TTC549 (cell line): ENCODE measurements around the gene GRB7.
"Not testable (repeated sequence)": the region's sequence is repeated elsewhere in the genome, so short reads cannot be mapped to it uniquely, and the experiment has no call there.

Source experiments
- FAIRE-seq: peaks from 2 replicates; lab custom pipeline; 2012; peaks lifted over from hg19 to GRCh38; lab: Jason Lieb, UNC

Gene GRB7

DNA sequence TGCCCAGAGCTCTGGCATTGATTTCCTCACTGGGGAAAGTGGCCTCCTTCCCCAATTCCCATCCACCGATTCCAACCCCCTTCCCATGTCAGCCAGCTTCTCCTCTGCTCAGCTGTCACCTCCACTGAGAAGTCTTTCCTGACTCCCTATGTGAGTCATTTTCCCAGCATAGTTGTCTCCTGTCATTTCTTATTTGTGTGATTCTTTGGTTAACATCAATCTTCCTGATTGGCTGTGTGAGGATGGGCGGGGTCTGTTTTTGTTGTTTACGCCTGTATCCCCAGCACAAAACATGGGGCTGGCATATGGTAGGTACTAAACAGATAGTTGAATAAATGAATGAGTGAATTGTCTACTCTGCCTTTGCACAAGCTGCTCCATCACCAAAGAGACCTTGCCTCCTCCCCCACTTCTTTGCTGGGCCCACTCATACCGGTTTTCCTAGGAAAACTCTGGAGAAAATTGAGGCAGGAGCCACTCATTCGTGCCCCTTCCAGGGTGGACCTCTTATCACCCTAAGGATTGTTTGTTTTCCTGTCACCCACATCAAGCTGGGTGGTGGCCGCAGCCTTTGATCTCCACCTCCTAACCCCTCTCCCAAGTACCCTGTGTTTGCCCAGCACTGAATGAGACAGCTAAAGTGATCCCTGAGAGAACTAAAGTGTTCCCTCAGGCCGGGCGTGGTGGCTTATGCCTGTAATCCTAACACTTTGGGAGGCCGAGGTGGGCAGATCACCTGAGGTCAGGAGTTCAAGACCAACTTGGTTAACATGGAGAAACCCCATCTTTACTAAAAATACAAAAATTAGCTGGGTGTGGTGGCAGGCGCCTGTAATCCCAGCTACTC lies 1.2 kb upstream of the GRB7 start:
- no peak for FAIRE-seq

GRCh38 chr17:39737206-39737759 lies 455 bp upstream of the GRB7 start:
- no peak for FAIRE-seq

DNA sequence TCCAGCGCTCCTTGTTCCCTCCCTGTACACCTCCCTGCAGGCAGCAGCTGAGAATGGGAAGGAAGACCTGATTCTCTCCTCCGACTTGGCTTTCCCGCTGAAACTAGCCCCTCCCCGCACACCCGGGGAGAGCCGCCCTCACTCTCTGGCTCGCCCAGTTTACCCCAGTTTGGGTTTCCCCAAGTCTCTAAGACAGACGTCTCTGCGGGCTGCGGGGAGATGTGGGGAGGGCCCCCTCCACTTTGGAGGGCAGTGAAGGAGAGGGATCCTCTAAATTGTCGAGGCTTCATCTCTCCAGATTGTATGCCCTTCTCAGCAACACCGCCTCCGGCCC lies 797 bp downstream of the GRB7 start:
- no peak for FAIRE-seq

DNA sequence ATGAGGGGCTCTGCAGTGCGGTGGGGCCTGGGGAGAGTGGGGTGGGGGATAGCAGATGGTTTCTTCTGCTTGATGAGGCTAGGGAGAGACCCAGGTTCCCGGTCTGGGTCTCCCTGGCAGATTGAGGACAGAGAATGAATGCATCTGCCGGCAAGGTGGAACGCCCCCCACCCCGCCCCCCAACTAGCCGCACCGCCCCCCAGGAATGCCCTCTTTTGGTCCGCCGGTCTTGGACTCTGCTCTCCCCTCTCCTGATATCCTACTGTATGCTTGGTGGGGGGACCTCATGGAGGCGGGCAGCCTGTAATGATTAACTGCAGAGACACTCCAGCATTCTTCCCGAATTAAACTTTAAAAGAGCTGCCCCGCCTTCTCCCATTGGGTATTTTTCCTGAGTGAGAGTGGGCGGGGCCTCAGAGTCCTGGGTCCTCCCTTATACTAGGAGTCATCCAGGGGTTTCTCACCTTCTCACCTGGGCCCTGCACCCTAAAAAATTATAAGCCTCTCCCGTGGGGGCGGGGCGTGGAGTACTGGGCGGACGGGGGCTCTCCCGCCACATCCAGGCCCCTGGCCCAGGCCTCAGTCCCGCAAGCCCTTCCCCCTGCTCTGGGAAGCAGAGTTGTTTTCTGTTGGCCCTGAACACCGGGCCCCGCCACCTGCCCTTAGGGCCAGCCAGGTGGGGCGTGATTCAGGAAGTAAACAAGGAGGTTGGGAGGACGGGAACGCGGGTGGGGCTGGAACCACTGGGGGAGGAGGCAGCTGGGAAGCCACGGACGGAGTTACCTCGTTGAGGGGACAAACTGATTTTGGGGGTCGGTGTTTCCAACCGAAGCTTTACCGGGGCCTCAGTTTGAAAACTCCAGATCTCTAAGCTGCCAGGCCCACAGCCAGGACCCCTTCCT lies 1.5 kb downstream of the GRB7 start:
- no peak for FAIRE-seq

GRCh38 chr17:39739885-39740356 lies 2.2 kb downstream of the GRB7 start:
- FAIRE-seq, result no peak

- FAIRE-seq, result no peak
Measured at GRCh38 chr17:39740357-39741111, 2.8 kb downstream of the GRB7 start.

DNA sequence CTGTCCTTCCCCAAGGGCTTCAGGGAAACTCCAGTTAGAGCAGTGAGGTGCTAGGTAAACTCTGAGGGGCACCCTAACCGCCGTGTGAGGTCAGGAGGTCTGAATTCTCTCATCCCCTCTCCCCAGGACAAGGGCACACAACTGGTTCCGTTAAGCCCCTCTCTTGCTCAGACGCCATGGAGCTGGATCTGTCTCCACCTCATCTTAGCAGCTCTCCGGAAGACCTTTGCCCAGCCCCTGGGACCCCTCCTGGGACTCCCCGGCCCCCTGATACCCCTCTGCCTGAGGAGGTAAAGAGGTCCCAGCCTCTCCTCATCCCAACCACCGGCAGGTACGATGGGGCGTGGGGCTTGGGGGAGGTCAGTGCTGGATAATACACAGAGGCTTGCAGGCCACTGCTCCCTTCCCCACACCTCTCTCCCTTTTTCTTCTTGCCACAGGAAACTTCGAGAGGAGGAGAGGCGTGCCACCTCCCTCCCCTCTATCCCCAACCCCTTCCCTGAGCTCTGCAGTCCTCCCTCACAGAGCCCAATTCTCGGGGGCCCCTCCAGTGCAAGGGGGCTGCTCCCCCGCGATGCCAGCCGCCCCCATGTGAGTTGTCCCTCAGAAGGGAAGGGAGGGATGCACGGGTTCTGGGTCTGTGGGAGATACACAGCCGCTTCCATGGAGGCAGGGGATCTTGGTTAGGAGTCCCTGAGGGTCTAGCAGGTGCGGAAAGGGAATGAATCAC lies 4.6 kb downstream of the GRB7 start:
- no peak for FAIRE-seq

- no peak for FAIRE-seq
Measured at GRCh38 chr17:39742856-39743436, 5.2 kb downstream of the GRB7 start.

GRCh38 chr17:39744075-39744835 lies 6.5 kb downstream of the GRB7 start:
- no peak for FAIRE-seq

DNA sequence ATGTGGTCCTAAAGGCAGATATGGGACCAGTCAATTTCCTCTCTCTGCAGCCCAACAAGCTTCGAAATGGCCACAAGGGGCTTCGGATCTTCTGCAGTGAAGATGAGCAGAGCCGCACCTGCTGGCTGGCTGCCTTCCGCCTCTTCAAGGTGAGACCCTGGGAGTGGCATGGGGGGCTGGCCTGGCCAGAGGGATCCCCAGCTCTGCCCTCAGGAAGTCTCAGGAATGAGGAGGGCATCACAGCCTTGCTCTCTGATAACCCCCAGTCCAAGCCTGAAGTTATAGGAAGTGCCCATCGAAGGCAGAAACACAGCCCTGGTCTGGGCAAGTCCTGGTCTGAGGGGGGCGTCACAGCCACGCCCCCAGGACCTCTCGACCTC lies 7.1 kb downstream of the GRB7 start:
- FAIRE-seq, result no peak

- FAIRE-seq, result no peak
Measured at GRCh38 chr17:39745335-39746144, 7.8 kb downstream of the GRB7 start.

DNA sequence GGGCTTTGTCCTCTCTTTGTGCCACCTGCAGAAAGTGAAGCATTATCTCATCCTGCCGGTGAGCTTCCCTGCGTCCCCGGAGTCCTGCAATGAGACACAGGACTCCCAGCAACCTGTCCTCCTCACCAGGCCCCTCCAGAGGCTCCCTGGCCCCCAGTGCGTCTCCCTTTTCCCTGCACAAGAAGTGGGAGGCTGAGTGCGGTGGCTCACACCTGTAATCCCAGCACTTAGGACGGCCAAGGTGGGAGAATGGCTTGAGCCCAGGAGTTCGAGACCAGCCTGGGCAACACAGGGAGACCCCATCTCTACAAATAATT lies 8.4 kb downstream of the GRB7 start:
- FAIRE-seq, result no peak

DNA sequence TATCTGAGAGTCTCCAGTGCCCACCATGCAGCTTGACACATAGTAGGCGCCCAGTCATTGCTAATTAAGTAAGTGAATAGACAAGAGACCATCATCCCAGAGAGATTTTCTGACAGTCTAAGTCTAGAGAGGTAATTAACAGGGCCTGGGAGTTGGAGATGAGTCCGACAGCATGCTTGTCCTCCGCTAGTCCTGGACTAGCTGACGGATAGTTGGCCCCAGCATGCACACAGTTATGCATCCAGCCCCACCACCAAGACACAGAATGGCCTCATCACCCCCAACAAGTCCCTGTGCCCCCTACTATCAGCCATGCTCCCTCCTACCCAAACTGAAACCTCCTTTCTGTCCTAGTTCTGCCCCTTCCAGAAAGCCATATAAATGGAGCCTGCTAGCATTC lies 10.0 kb downstream of the GRB7 start:
- FAIRE-seq, result no peak

- FAIRE-seq, result not testable (repeated sequence)
Measured at GRCh38 chr17:39748444-39749034, 10.8 kb downstream of the GRB7 start.

- FAIRE-seq, result no peak
Measured at GRCh38 chr17:39750131-39751015, 12.6 kb downstream of the GRB7 start.

GRCh38 chr17:39751016-39751543 lies 13.3 kb downstream of the GRB7 start:
- no peak for FAIRE-seq

DNA sequence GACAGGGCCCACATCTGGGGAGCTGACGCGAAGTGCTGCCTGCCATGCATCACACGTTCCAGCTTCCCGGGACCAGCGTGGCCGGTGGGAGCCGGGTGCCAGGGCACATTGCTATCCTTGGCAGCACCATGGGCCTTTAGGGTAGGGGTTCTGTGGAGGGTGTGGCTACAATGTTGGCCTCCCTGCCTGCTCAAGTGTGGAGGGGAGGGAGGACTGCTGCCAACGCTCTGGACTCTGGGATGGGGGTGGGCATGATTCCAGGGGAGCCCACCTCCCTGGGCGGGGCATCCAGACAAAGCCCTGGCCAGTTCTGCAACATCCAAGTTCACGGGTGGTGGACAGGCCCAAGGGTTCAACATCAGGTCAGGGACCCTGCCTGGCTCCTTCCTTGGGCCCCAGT lies 13.9 kb downstream of the GRB7 start:
- no peak for FAIRE-seq

DNA sequence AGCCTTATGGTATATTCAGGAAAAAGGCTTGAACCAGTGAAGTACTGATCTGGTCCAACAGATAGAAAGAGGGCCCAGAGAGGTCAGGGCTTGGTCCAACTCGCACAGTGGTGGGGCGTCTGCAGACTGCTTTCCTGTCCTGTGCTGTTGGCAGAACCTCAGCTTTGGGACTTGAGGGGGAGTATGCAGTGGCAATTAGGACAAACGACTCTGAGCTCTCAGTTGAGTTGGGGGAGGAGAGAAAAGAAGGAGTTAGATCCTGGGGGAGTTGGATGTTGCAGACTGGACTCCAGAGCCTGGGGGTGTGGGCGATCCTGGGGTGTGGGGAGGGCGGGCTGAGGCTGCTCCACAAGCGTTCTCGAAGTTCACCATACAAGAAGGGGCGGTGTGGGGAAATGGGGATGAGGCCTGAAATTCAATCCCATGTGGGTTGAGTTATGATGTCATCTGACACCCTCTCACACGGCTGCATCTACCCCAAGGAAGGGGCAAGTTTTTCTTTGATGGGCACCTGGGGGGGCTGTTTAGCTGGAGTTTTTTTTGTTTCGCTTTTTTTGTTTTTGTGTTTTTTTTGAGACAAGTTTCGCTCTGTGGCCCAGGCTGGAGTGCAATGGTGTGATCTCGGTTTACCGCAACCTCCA lies 14.6 kb downstream of the GRB7 start:
- no peak for FAIRE-seq
